ENCODE data around the gene NEIL3. TPM values are rescaled to one million over a fixed set of nuclear protein-coding genes. Genes with fewer than 3 reads are reported as not detected.
"Not testable (repeated sequence)": the region's sequence is repeated elsewhere in the genome, so short reads cannot be mapped to it uniquely, and the experiment has no call there.

NEIL3 gene
- total and polyA plus RNA-seq, 11 donors = 0.04 to 1.7 (median 0.19) TPM; not detected in 6

DNA sequence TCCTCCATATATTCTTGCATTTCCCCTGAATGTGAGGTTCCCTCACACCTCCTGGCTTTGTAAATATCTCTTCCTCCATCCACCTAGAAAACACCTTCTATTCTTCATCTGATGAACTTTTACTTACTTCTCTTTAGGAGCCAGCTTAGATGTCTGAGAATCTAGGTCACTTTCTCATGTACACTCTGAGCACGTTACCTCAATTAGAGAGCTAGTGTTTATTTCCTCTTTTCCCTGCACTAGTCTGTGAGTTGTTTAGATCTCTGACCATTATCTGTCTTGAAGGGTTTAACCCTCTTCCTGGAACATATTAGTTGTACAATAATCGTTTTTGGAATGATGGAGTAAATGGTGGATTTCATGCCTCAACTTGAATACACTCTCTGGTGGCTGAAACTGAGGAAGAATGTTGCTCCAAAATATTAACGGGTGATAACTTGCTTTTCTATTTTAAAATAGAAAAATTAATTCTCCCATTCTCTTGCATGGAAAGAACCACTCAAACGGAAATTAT, 8.5 kb upstream of the NEIL3 start:
- Histone ChIP-seq H3K9me3 (peaks cover 0 to 20% (median 13%) of the 10 kb centered on the region in 12 donors), H3K27ac (no peak overlapping the region), H3K36me3 (no peaks in the 10 kb centered on the region), H3K27me3 (no peaks in the 10 kb centered on the region), H3K4me3 (no peak overlapping the region), H3K4me1 (no peaks in the 10 kb centered on the region)
- WGBS, 4 donors = 64 to 74% (median 72%) methylated on average over 4 of the region's 4 CpGs
- DNase-seq (no peak), ATAC-seq (no peak)
- TF ChIP-seq, protein P1, sequence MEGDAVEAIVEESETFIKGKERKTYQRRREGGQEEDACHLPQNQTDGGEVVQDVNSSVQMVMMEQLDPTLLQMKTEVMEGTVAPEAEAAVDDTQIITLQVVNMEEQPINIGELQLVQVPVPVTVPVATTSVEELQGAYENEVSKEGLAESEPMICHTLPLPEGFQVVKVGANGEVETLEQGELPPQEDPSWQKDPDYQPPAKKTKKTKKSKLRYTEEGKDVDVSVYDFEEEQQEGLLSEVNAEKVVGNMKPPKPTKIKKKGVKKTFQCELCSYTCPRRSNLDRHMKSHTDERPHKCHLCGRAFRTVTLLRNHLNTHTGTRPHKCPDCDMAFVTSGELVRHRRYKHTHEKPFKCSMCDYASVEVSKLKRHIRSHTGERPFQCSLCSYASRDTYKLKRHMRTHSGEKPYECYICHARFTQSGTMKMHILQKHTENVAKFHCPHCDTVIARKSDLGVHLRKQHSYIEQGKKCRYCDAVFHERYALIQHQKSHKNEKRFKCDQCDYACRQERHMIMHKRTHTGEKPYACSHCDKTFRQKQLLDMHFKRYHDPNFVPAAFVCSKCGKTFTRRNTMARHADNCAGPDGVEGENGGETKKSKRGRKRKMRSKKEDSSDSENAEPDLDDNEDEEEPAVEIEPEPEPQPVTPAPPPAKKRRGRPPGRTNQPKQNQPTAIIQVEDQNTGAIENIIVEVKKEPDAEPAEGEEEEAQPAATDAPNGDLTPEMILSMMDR (IDR thresholded peaks at IDR 0.05) = no peak
- no peak for TF ChIP-seq POLR2A (IDR thresholded peaks at IDR 0.05)
- intact Hi-C loops (cut with DNase I) = no loop called here

- 88 to 95% (median 91%) methylated on average over 4 of the region's 4 CpGs for WGBS, 4 donors
- ATAC-seq (no peak), DNase-seq (no peak)
- TF ChIP-seq POLR2A (IDR thresholded peaks at IDR 0.05) = no peak
- TF ChIP-seq, protein P1 (IDR thresholded peaks at IDR 0.05) = no peak
- no peak overlapping the region for H3K4me3 ChIP-seq
- H3K36me3 ChIP-seq = no peaks in the 10 kb centered on the region
- no peaks in the 10 kb centered on the region for H3K4me1 ChIP-seq
- intact Hi-C loops (cut with DNase I) = no loop called here
- peaks cover 0 to 17% (median 11%) of the 10 kb centered on the region in 12 donors for H3K9me3 ChIP-seq
- no peaks in the 10 kb centered on the region for H3K27me3 ChIP-seq
- no peak overlapping the region for H3K27ac ChIP-seq
Measured at GRCh38 chr4:177302371-177303100, 7.1 kb upstream of the NEIL3 start.

- H3K4me1 ChIP-seq = peaks cover 0 to 15% (median 0%) of the 10 kb centered on the region in 12 donors
- H3K4me3 ChIP-seq = no peak overlapping the region
- H3K27ac ChIP-seq = no peak overlapping the region
- ATAC-seq = no peak
- no peak for DNase-seq
- TF ChIP-seq, protein P1 (IDR thresholded peaks at IDR 0.05) = no peak
- no peak for TF ChIP-seq POLR2A (IDR thresholded peaks at IDR 0.05)
- WGBS, 4 donors = 93 to 98% (median 95%) methylated on average over 4 of the region's 4 CpGs
- H3K36me3 ChIP-seq = no peaks in the 10 kb centered on the region
- intact Hi-C loops (cut with DNase I) = no loop called here
- H3K9me3 ChIP-seq = peaks cover 0 to 4% (median 0%) of the 10 kb centered on the region in 12 donors
- no peaks in the 10 kb centered on the region for H3K27me3 ChIP-seq
Measured at GRCh38 chr4:177304094-177304493, 5.6 kb upstream of the NEIL3 start.

DNA sequence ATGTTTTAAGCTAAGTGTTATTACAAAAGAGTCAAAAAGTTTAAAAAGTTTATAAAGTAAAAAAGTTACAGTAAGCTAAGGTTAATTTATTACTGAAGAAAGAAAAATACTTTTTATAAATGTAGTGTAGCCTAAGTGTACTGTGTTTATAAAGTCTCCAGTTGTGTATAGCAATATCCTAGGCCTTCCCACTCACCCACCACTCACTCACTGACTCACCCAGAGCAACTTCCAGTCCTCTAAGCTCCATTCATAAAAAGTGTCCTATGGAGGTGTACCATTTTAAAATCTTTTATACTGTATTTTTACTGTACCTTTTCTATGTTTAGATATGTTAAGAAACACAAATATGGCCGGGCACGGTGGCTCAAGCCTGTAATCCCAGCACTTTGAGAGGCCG, 4.8 kb upstream of the NEIL3 start:
- WGBS, 4 donors = 94 to 97% (median 96%) methylated on average over 3 of the region's 3 CpGs
- peaks cover 0 to 19% (median under 1%) of the 10 kb centered on the region in 12 donors for H3K4me1 ChIP-seq
- H3K9me3 ChIP-seq; ATAC-seq; H3K36me3 ChIP-seq; DNase-seq; H3K27ac ChIP-seq; intact Hi-C loops (cut with DNase I); H3K4me3 ChIP-seq; H3K27me3 ChIP-seq: not testable (repeated sequence)
